Mesenchymal stem cell (in vitro differentiated cells and primary cell): ENCODE data around the gene SELENON.

ENCODE experiments used
- DNase-seq: peaks from one replicate; pipeline ENCODE4 v3.0.0-alpha.2; 2013
- H2AFZ ChIP-seq: one replicate; pipeline ENCODE4 v1.6.1; 2013; ENCODE audit warnings: low read depth, mild to moderate bottlenecking, control low read depth, inconsistent platforms, low read length, moderate library complexity
- H2AK5ac ChIP-seq: 2 replicates; pipeline ENCODE4 v1.6.1; 2013; ENCODE audit warnings: low read length, moderate library complexity, mild to moderate bottlenecking, inconsistent platforms; ENCODE audit not compliant: severe bottlenecking
- H2BK120ac ChIP-seq: one replicate; pipeline ENCODE4 v1.6.1; 2013; ENCODE audit warnings: low read depth, mild to moderate bottlenecking, inconsistent platforms, low read length, moderate library complexity
- H2BK12ac ChIP-seq, 2 experiments: one replicate each; pipeline ENCODE4 v1.6.1; 2013; ENCODE audit warnings: inconsistent platforms in 2 of 2, low read length in 2 of 2, mild to moderate bottlenecking in 2 of 2, moderate library complexity in 2 of 2, control low read depth in 1 of 2
- H2BK15ac ChIP-seq: one replicate; pipeline ENCODE4 v1.6.1; 2013; ENCODE audit warnings: mild to moderate bottlenecking, low read depth, inconsistent platforms; ENCODE audit not compliant: poor library complexity, severe bottlenecking
- H2BK5ac ChIP-seq: 2 replicates; pipeline ENCODE4 v1.6.1; 2013; ENCODE audit warnings: low read depth, mild to moderate bottlenecking, low read length, control low read depth, inconsistent platforms; ENCODE audit not compliant: poor library complexity, severe bottlenecking
- H3K14ac ChIP-seq, 2 experiments: one replicate each; pipeline ENCODE4 v1.6.1; 2013; ENCODE audit warnings: inconsistent platforms in 2 of 2, low read length in 2 of 2, control low read depth in 1 of 2, mild to moderate bottlenecking in 1 of 2, moderate library complexity in 1 of 2
- H3K18ac ChIP-seq, 2 experiments: one replicate each; pipeline ENCODE4 v1.6.1; 2013; ENCODE audit warnings: inconsistent platforms in 2 of 2, low read length in 2 of 2, control low read depth in 1 of 2, low read depth in 1 of 2, mild to moderate bottlenecking in 1 of 2
- H3K23ac ChIP-seq, 2 experiments: one replicate each; pipeline ENCODE4 v1.6.1; 2013; ENCODE audit warnings: inconsistent platforms in 2 of 2, low read length in 2 of 2, mild to moderate bottlenecking in 2 of 2, moderate library complexity in 2 of 2, control low read depth in 1 of 2
- H3K27ac ChIP-seq: 2 replicates; pipeline ENCODE4 v1.5.1; 2013; ENCODE audit warnings: mild to moderate bottlenecking, moderate library complexity, low read length, control low read depth, inconsistent platforms; ENCODE audit not compliant: poor library complexity, severe bottlenecking
- H3K27me3 ChIP-seq, 2 experiments: 2 replicates each; pipeline versions ENCODE4 v1.6.1 to v1.7.0; 2013; ENCODE audit warnings: low read length in 2 of 2, mild to moderate bottlenecking in 2 of 2, moderate library complexity in 2 of 2, control low read depth in 1 of 2, inconsistent platforms in 1 of 2; ENCODE audit not compliant: control insufficient read depth in 1 of 2, insufficient read depth in 1 of 2
- H3K36me3 ChIP-seq, 2 experiments: 2 replicates each; pipeline versions ENCODE4 v1.6.1 to v1.7.0; 2013; ENCODE audit warnings: low read length in 2 of 2, control low read depth in 1 of 2, inconsistent platforms in 1 of 2, low read depth in 1 of 2, mild to moderate bottlenecking in 1 of 2; ENCODE audit not compliant: insufficient read depth in 2 of 2, control insufficient read depth in 1 of 2
- H3K4ac ChIP-seq, 2 experiments: one replicate each; pipeline ENCODE4 v1.6.1; 2013; ENCODE audit warnings: inconsistent platforms in 2 of 2, low read length in 2 of 2, mild to moderate bottlenecking in 2 of 2, moderate library complexity in 2 of 2, control low read depth in 1 of 2, low read depth in 1 of 2
- H3K4me1 ChIP-seq: 2 replicates; pipeline ENCODE4 v1.6.1; 2013; ENCODE audit warnings: low read depth, low read length, control low read depth; ENCODE audit not compliant: control insufficient read depth, insufficient read depth
- H3K4me2 ChIP-seq: 2 replicates; pipeline ENCODE4 v1.6.1; 2013; ENCODE audit warnings: low read length, mild to moderate bottlenecking, inconsistent platforms; ENCODE audit not compliant: poor library complexity, severe bottlenecking
- H3K4me3 ChIP-seq, 2 experiments: 2 replicates each; pipeline versions ENCODE4 v1.5.1 to v1.7.0; 2013; ENCODE audit warnings: low read length in 2 of 2, mild to moderate bottlenecking in 2 of 2, control low read depth in 1 of 2, low read depth in 1 of 2; ENCODE audit not compliant: insufficient read depth in 1 of 2
- H3K79me1 ChIP-seq: replicated peaks from 2 replicates; pipeline ENCODE4 v1.6.1; 2013; ENCODE audit warnings: mild to moderate bottlenecking, control low read depth, low read length, inconsistent platforms; ENCODE audit not compliant: poor library complexity, severe bottlenecking
- H3K9ac ChIP-seq: 2 replicates; pipeline ENCODE4 v1.7.0; 2013; ENCODE audit warnings: mild to moderate bottlenecking, low read length, moderate library complexity
- H3K9me3 ChIP-seq: 2 replicates; pipeline ENCODE4 v1.7.0; 2013; ENCODE audit warnings: mild to moderate bottlenecking, low read length; ENCODE audit not compliant: control insufficient read depth
- H4K8ac ChIP-seq: one replicate; pipeline ENCODE4 v1.6.1; 2013; ENCODE audit warnings: inconsistent platforms, mild to moderate bottlenecking, low read length, moderate library complexity
- H4K91ac ChIP-seq: one replicate; pipeline ENCODE4 v1.6.1; 2013; ENCODE audit warnings: mild to moderate bottlenecking, low read length, inconsistent platforms
- WGBS: methylation state at CpG from one replicate; pipeline ENCODE4 v1.1.7; 2013; ENCODE audit warnings: mixed read lengths; 5-methylcytosine and 5-hydroxymethylcytosine counted together

SELENON gene

DNA sequence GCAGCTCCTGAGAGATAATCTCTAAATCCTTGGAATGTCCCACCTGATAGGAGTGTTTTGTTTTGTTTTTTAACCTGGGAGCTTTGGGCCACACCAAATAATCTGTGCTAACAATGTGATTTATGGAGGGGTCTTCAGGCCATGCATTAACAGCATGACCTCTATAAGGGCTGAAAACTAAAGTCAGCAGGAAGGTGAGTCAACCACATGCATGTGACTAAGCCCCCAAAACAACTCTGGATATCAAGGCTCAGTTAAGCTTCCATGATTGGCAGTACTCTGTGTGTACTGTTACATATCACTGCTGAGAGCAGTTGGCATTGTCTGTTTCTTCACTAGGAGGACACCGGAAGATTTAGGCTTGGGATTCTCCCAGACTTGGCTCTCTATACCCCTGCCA, 48.5 kb downstream of the SELENON start:
- no peak overlapping the region for H3K4ac ChIP-seq
- no peak overlapping the region for H3K18ac ChIP-seq
- no peak overlapping the region for H3K9ac ChIP-seq
- H3K23ac ChIP-seq = no peak overlapping the region
- no peak for DNase-seq
- H2BK15ac ChIP-seq = no peak overlapping the region
- H3K4me1 ChIP-seq = no peaks in the 10 kb centered on the region
- no peak overlapping the region for H3K4me2 ChIP-seq
- H2BK120ac ChIP-seq = no peak overlapping the region
- no peak overlapping the region for H2BK5ac ChIP-seq
- H3K79me1 ChIP-seq = peaks cover 15% of the 10 kb centered on the region
- no peaks in the 10 kb centered on the region for H3K27me3 ChIP-seq
- H2AFZ ChIP-seq = no peak overlapping the region
- no peak overlapping the region for H2BK12ac ChIP-seq
- no peak overlapping the region for H4K91ac ChIP-seq
- no peak overlapping the region for H3K14ac ChIP-seq
- no peaks in the 10 kb centered on the region for H3K9me3 ChIP-seq
- peak overlapping the region; percentile 72 for H4K8ac ChIP-seq
- H2AK5ac ChIP-seq = no peak overlapping the region
- H3K4me3 ChIP-seq = no peak overlapping the region
- 75% methylated on average over 1 of the region's 1 CpG for WGBS
- H3K36me3 ChIP-seq = no peaks in the 10 kb centered on the region
- H3K27ac ChIP-seq = no peak overlapping the region

DNA sequence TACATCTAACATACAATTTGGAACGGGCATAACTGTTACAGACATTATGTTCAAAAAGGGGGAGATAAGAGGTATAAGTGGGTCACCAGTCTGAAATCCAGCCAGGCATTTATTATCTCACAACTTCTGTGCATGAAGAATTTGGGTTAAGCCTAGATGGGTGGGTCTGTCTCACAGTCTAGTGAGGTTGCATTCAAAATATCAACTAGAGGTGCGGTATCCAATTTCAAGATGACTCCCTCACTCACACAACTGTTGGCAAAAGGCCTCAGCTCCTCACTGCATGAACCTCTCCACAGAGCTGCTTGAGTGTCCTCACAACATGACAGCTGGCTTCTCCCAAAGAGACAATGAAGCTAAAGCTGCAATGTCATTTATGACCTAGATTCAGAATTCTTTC, 54.6 kb downstream of the SELENON start:
- Histone ChIP-seq H2BK120ac (no peak overlapping the region), H3K9ac (no peak overlapping the region), H2AFZ (no peak overlapping the region), H3K4me2 (no peak overlapping the region), H3K4ac (no peak overlapping the region), H3K4me1 (peaks cover 6% of the 10 kb centered on the region), H2BK15ac (no peak overlapping the region), H3K36me3 (no peaks in the 10 kb centered on the region), H3K9me3 (no peaks in the 10 kb centered on the region), H2AK5ac (no peak overlapping the region), H3K27me3 (no peaks in the 10 kb centered on the region), H3K27ac (no peak overlapping the region), H3K4me3 (no peak overlapping the region), H3K23ac (no peak overlapping the region), H4K8ac (no peak overlapping the region), H2BK12ac (no peak overlapping the region), H2BK5ac (no peak overlapping the region), H3K18ac (no peak overlapping the region), H4K91ac (no peak overlapping the region), H3K79me1 (peaks cover 10% of the 10 kb centered on the region), H3K14ac (no peak overlapping the region)
- DNase-seq = no peak
- WGBS = 98% methylated on average over 2 of the region's 2 CpGs

DNA sequence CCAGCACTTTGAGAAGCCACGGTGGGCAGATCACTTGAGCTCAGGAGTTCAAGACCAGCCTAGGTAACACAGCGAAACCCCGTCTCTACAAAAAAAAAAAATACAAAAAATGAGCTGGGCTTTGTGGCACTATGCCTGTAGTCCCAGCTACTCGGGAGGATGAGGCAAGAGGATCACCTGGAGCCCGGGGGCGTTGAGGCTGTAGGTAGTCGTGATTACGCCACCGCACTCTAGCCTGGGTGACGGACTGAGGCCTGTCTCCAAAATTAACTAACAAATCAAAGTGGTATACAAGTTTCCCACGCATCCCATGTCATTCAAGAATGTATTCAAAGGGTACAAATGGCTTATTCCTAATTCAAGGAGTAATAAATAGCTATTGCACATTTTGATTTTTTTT, 56.9 kb downstream of the SELENON start:
- Histone ChIP-seq H3K4me2 (no peak overlapping the region), H2AFZ (no peak overlapping the region), H3K27me3 (no peaks in the 10 kb centered on the region), H3K27ac (no peak overlapping the region), H2BK120ac (no peak overlapping the region), H4K91ac (no peak overlapping the region), H2BK5ac (no peak overlapping the region), H3K9ac (no peak overlapping the region), H4K8ac (no peak overlapping the region), H3K18ac (no peak overlapping the region), H3K36me3 (no peaks in the 10 kb centered on the region), H3K4ac (no peak overlapping the region), H3K4me3 (no peak overlapping the region), H2BK12ac (no peak overlapping the region), H2AK5ac (no peak overlapping the region), H3K14ac (no peak overlapping the region), H3K79me1 (peaks cover 10% of the 10 kb centered on the region), H2BK15ac (no peak overlapping the region), H3K4me1 (peaks cover 10% of the 10 kb centered on the region), H3K9me3 (no peaks in the 10 kb centered on the region), H3K23ac (no peak overlapping the region)
- DNase-seq = no peak
- 95% methylated on average over 10 of the region's 11 CpGs for WGBS

DNA sequence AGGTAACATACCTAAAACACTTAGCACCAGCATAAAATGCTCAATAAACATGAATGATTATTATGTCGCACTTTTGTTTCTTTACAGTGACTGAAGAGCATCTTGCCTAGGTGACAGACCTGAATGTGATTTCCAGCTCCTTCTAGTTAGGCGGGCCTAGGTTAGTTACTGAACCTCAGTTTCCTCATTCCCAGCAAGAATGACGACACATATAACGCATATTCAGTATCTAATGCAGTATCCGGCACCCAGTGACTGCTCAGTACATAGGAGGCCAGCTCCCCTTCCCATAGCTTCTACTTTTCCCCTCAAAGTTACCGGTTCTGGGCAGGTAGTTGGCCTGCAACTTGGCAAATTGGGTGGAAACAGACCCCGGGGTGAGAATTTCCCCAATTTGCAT, 58.5 kb downstream of the SELENON start:
- Histone ChIP-seq H3K23ac (no peak overlapping the region), H3K9ac (peak overlapping the region; percentile 97), H3K9me3 (no peaks in the 10 kb centered on the region), H2BK15ac (no peak overlapping the region), H3K4ac (no peak overlapping the region), H3K4me1 (peaks cover 10% of the 10 kb centered on the region), H3K79me1 (peaks cover 10% of the 10 kb centered on the region), H2BK12ac (no peak overlapping the region), H3K14ac (no peak overlapping the region), H3K36me3 (peaks cover 15 to 16% of the 10 kb centered on the region in 2 experiments), H3K27me3 (no peaks in the 10 kb centered on the region), H2BK120ac (no peak overlapping the region), H4K8ac (no peak overlapping the region), H3K18ac (no peak overlapping the region), H2AK5ac (no peak overlapping the region), H4K91ac (no peak overlapping the region), H3K27ac (no peak overlapping the region), H3K4me2 (peak overlapping the region; percentile 93), H2AFZ (peak overlapping the region; percentile 85), H3K4me3 (peak overlapping the region; percentile 73 to 89), H2BK5ac (no peak overlapping the region)
- peak; percentile 21 for DNase-seq
- 40% methylated on average over 7 of the region's 7 CpGs for WGBS
